ENCODE measurements around the gene HBG2. TPM values are rescaled to one million over a fixed set of nuclear protein-coding genes. Genes with fewer than 3 reads are reported as not detected.

The HBG2 gene
- total and polyA plus RNA-seq, 9 of the 15 experiments (the other 6 are each of a cell fraction or from before 2014, with no cell fraction given), result 1,626 to 58,619 (median 10,515) TPM

GRCh38 chr11:5232176-5232575 lies 22.4 kb downstream of the HBG2 start (continued):
- TF ChIP-seq KDM1A (IDR thresholded peaks at IDR 0.05) (peak; percentile 76 to 81), ARID1B (IDR thresholded peaks at IDR 0.05) (0 out of 2 replicates have a peak, but pooled peaks have one; percentile 12)

GRCh38 chr11:5231111-5231510 lies 23.5 kb downstream of the HBG2 start:
- Histone ChIP-seq H3K36me3 (ENCODE audit: control insufficient read depth, insufficient read depth, low read length) (no peaks in the 10 kb centered on the region), H3K27ac (ENCODE audit: extremely low read depth, low read depth, low read length) (no peak overlapping the region), H3K4me2 (ENCODE audit: insufficient read depth, low read length) (no peak overlapping the region), H3K9me3 (replicated peaks; ENCODE audit: control insufficient read depth, insufficient read depth, low read depth, low read length) (no peaks in the 10 kb centered on the region), H4K20me1 (replicated peaks; ENCODE audit: control insufficient read depth, insufficient read depth, low read length) (no peaks in the 10 kb centered on the region), H3K79me2 (ENCODE audit: control insufficient read depth, insufficient read depth, low read length) (no peaks in the 10 kb centered on the region; the same call in 2 of the 3 replicates), H2AFZ (ENCODE audit: low read depth, low read length) (no peak overlapping the region), H3K9me1 (ENCODE audit: control insufficient read depth, insufficient read depth, low read length) (no peaks in the 10 kb centered on the region), H3K4me3 (no peak overlapping the region), H3K4me1 (replicated peaks in 1 of 2; ENCODE audit: control insufficient read depth in 2 of 2, insufficient read depth in 2 of 2, low read length in 2 of 2) (peaks cover 16 to 32% of the 10 kb centered on the region in 2 experiments), H3K9ac (ENCODE audit: insufficient read depth in 1 of 2, low read depth in 2 of 2, low read length in 2 of 2) (no peak overlapping the region), H3K27me3 (ENCODE audit: control insufficient read depth in 2 of 2, insufficient read depth in 2 of 2, low read length in 2 of 2) (no peaks in the 10 kb centered on the region)
- CTCF ChIA-PET (ENCODE audit: low intra/inter-chr PET ratio), result no interaction called here
- intact Hi-C loops (cut with micrococcal nuclease) (no loop called here), in situ Hi-C loops (cut with MboI) (no loop called here)
- POLR2A ChIA-PET, result interaction anchor here (1.1 to 1.2 kb wide), 2 partner anchors 9 to 11 kb away, joined by 5 to 6 read pairs; no protein-coding TSS in a partner anchor
- no peak for DNase-seq (ENCODE audit: extremely low read depth in 1 of 4, low spot score in 3 of 4)
- 92% methylated on average over 2 of the region's 2 CpGs for WGBS (ENCODE audit: insufficient coverage, low coverage, missing lambda C conversion rate)
- no peak for TF ChIP-seq PYGO2 (tag; IDR thresholded peaks at IDR 0.05)
- no peak for TF ChIP-seq DMBX1 (CRISPR knock-in tag; IDR thresholded peaks at IDR 0.05; ENCODE audit: borderline replicate concordance)
- no peak for TF ChIP-seq DACH1 (IDR thresholded peaks at IDR 0.05; ENCODE audit: partially characterized antibody)
- TF ChIP-seq ZNF592 (IDR thresholded peaks at IDR 0.05), result no peak
- no peak for TF ChIP-seq HMBOX1 (IDR thresholded peaks at IDR 0.05)
- no peak for FAIRE-seq
- ATAC-seq, result no peak
- BruUV-seq (replicated peaks), result no TSS peak
